Activated CD4-positive, alpha-beta T cell treated with anti-CD3 and anti-CD28 coated beads, Interleukin-2, amount 10 ng/mL, durations not matched to agents 24 days and 14 days (primary cell): ENCODE data around the gene FRMD4A. TPM values are rescaled to one million over a fixed set of nuclear protein-coding genes. Genes with fewer than 3 reads are reported as not detected.

ENCODE experiments used
- DNase-seq: peaks from one replicate; pipeline ENCODE4 v3.0.0; 2022
- H3K27ac Mint-ChIP-seq: one replicate; pipeline ENCODE4 v1.8.0; 2022; ENCODE audit warnings: mild to moderate bottlenecking, mixed read lengths
- H3K27me3 Mint-ChIP-seq: one replicate; pipeline ENCODE4 v1.8.0; 2022; ENCODE audit warnings: mixed read lengths
- H3K36me3 Mint-ChIP-seq: one replicate; pipeline ENCODE4 v1.8.0; 2022; ENCODE audit warnings: low read depth, mild to moderate bottlenecking, mixed read lengths
- H3K4me1 Mint-ChIP-seq: one replicate; pipeline ENCODE4 v1.8.0; 2021; ENCODE audit warnings: mixed read lengths
- H3K4me3 Mint-ChIP-seq: one replicate; pipeline ENCODE4 v1.8.0; 2022; ENCODE audit warnings: mild to moderate bottlenecking, moderate library complexity, mixed read lengths
- H3K9me3 Mint-ChIP-seq: one replicate; pipeline ENCODE4 v1.8.0; 2021; ENCODE audit warnings: mixed read lengths
- intact Hi-C: fragments of 100-400 bp; cut with micrococcal nuclease; formaldehyde crosslinking; loops from one replicate; pipeline ENCODE4 v1.15.1; 2023
- total RNA-seq: library from RNA; stranded (reverse); gene quantifications from 2 replicates; pipeline ENCODE4 v1.2.3, GENCODE V29; 2022

The FRMD4A gene
- total RNA-seq, 1 donor from 2014 or later = 0.98 TPM

DNA sequence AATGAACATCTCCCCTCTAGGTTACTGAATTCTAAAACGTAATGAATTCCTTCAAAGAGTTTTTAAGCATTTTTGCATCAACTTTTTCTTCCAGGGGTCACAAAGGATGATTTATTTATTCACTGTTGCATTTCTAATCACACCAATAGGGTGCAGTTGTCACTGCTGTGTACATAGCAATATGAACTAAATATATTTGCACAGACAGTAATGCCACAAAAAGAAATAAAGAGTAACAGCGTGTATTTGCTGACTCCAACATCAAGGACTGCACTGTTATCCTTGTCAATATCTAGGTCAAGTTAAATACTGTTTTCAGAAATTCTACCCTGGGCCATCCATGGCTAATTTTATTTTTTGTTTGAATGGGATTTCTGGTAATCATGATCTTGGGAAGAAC, 138.0 kb downstream of the FRMD4A start:
- no peaks in the 10 kb centered on the region for H3K9me3 Mint-ChIP-seq
- no peak overlapping the region for H3K27ac Mint-ChIP-seq
- no peak for DNase-seq
- H3K4me1 Mint-ChIP-seq = no peaks in the 10 kb centered on the region
- H3K4me3 Mint-ChIP-seq = no peak overlapping the region
- intact Hi-C loops = no loop called here
- peaks cover 47% of the 10 kb centered on the region for H3K27me3 Mint-ChIP-seq
- no peaks in the 10 kb centered on the region for H3K36me3 Mint-ChIP-seq

DNA sequence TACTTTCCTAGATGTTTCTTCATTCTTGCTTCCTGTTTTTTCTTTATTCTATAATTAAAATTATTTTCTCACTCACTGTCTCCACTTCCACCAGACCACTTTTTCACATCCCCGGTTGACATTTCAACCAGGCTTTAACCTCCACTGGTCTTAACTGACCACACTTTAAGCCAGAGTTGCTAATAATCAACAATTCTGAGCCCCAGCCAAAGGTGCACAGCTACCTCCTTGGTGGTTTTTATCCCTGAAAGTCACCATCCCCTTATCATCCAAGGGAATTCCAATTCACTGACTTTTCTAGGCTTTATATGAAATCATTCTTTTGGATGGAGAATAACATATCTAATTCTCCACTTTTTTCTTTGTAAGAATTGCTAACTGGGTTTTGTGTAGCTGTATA, 138.9 kb downstream of the FRMD4A start:
- Mint-ChIP-seq H3K9me3 (no peaks in the 10 kb centered on the region), H3K27ac (no peak overlapping the region), H3K36me3 (no peaks in the 10 kb centered on the region), H3K27me3 (peaks cover 52% of the 10 kb centered on the region), H3K4me3 (no peak overlapping the region), H3K4me1 (no peaks in the 10 kb centered on the region)
- DNase-seq = no peak
- intact Hi-C loops = no loop called here

GRCh38 chr10:14191407-14191806, 139.3 kb downstream of the FRMD4A start:
- no peak for DNase-seq
- Mint-ChIP-seq H3K9me3 (no peaks in the 10 kb centered on the region), H3K4me1 (peaks cover under 1% of the 10 kb centered on the region), H3K27ac (no peak overlapping the region), H3K27me3 (peaks cover 57% of the 10 kb centered on the region), H3K4me3 (no peak overlapping the region), H3K36me3 (no peaks in the 10 kb centered on the region)
- intact Hi-C loops = no loop called here

GRCh38 chr10:14190702-14191101, 140.0 kb downstream of the FRMD4A start:
- intact Hi-C loops = no loop called here
- Mint-ChIP-seq H3K4me1 (peaks cover 6% of the 10 kb centered on the region), H3K4me3 (no peak overlapping the region), H3K27me3 (peaks cover 56% of the 10 kb centered on the region), H3K27ac (no peak overlapping the region), H3K9me3 (peaks cover 1% of the 10 kb centered on the region), H3K36me3 (no peaks in the 10 kb centered on the region)
- DNase-seq = no peak

GRCh38 chr10:14186245-14186644, 144.5 kb downstream of the FRMD4A start:
- Mint-ChIP-seq H3K27ac (peak overlapping the region; percentile 5), H3K4me3 (no peak overlapping the region), H3K36me3 (no peaks in the 10 kb centered on the region), H3K4me1 (peaks cover 19% of the 10 kb centered on the region), H3K9me3 (peaks cover 8% of the 10 kb centered on the region), H3K27me3 (peaks cover 54% of the 10 kb centered on the region)
- intact Hi-C loops = loop anchor here (5.0 to 10.0 kb wide), 3 partner anchors 199 to 766 kb away; partner anchors contain the start of gene DCLRE1C
- peak; percentile 57 for DNase-seq

DNA sequence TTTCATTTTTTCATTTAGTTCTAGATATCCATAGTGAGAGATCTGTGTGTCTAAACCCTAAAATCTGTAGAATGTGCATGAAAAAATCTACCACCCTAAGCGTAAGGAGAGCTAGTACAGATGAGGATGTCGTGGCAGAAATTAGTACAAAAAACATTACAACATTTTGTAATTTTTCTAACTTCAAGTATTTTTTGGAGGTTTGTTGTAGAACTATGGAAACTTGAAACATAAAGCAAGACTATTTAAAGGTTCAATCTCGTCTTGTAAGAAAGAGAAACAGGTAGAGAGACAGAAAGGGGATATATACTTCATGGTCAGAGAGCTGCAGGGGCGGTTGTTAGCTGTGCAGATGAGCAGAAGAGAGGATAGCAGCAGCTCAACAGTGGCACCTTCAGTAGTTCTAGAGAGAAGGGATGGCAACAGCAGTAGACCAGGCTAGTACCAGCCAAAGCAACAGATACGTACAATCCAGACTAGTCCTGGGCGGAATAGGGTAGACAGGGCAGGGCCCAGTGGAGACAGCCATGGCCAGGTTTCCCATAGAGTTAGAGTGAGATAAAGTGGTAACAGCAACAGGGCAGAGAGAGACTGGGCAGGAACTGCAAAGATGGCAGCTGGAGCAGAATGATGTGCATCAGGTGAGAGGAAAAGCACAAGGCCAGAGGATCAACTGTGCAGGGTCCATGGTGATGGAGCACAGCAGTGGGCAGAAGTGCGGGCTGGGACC, 145.2 kb downstream of the FRMD4A start:
- Mint-ChIP-seq H3K9me3 (peaks cover 8% of the 10 kb centered on the region), H3K27ac (peak overlapping the region; percentile 92), H3K27me3 (peaks cover 58% of the 10 kb centered on the region), H3K36me3 (no peaks in the 10 kb centered on the region), H3K4me1 (peaks cover 19% of the 10 kb centered on the region), H3K4me3 (peak overlapping the region; percentile 62)
- intact Hi-C loops = loop anchor here (2.0 to 10.0 kb wide), 5 partner anchors 177 to 767 kb away; partner anchors contain the start of gene DCLRE1C
- peak; percentile 84 for DNase-seq

- Mint-ChIP-seq H3K36me3 (no peaks in the 10 kb centered on the region), H3K4me1 (peaks cover 19% of the 10 kb centered on the region), H3K9me3 (peaks cover 8% of the 10 kb centered on the region), H3K27me3 (peaks cover 64% of the 10 kb centered on the region), H3K4me3 (peak overlapping the region; percentile 62), H3K27ac (peak overlapping the region; percentile 92)
- peak; percentile 86 for DNase-seq
- intact Hi-C loops = loop anchor here (2.0 to 10.0 kb wide), 5 partner anchors 176 to 767 kb away; partner anchors contain the start of gene DCLRE1C
These were observed 145.8 kb downstream of the FRMD4A start for GRCh38 chr10:14184841-14185315.

DNA sequence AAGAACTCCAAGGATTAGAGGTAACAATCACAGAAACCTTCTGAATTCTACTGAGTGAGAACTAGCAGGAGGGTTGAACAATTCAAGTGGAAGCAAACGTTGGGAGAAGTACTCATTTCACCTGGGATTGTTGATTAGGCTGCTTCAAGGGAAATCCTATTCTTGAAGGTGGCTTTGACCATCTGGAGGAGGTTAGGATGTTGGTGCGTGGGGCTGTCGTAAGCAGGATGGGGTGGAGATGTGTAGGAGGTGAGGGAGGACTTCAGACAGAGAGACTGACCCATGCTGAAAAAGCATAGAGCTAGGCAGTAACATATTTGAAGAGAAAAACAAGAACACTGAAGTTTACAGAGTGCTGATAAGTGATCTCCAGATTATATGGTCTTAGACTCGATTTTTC, 147.9 kb downstream of the FRMD4A start:
- Mint-ChIP-seq H3K36me3 (no peaks in the 10 kb centered on the region), H3K4me3 (no peak overlapping the region), H3K9me3 (peaks cover 8% of the 10 kb centered on the region), H3K27me3 (peaks cover 66% of the 10 kb centered on the region), H3K4me1 (peaks cover 19% of the 10 kb centered on the region), H3K27ac (no peak overlapping the region)
- intact Hi-C loops = loop anchor here (10.0 kb wide), 2 partner anchors 202 to 482 kb away; no protein-coding TSS in a partner anchor
- DNase-seq = no peak

- H3K27ac Mint-ChIP-seq = no peak overlapping the region
- intact Hi-C loops = loop anchor here (10.0 kb wide), 2 partner anchors 203 to 483 kb away; no protein-coding TSS in a partner anchor
- H3K4me3 Mint-ChIP-seq = no peak overlapping the region
- peaks cover 8% of the 10 kb centered on the region for H3K9me3 Mint-ChIP-seq
- no peaks in the 10 kb centered on the region for H3K36me3 Mint-ChIP-seq
- peaks cover 65% of the 10 kb centered on the region for H3K27me3 Mint-ChIP-seq
- DNase-seq = no peak
- peaks cover 19% of the 10 kb centered on the region for H3K4me1 Mint-ChIP-seq
These were observed 149.2 kb downstream of the FRMD4A start for GRCh38 chr10:14181567-14181936.

GRCh38 chr10:14180911-14181566, 149.7 kb downstream of the FRMD4A start:
- H3K9me3 Mint-ChIP-seq = peaks cover 8% of the 10 kb centered on the region
- peaks cover 63% of the 10 kb centered on the region for H3K27me3 Mint-ChIP-seq
- no peak overlapping the region for H3K4me3 Mint-ChIP-seq
- H3K27ac Mint-ChIP-seq = no peak overlapping the region
- no peak for DNase-seq
- intact Hi-C loops = loop anchor here (10.0 kb wide), 2 partner anchors 204 to 484 kb away; no protein-coding TSS in a partner anchor
- H3K4me1 Mint-ChIP-seq = peaks cover 15% of the 10 kb centered on the region
- no peaks in the 10 kb centered on the region for H3K36me3 Mint-ChIP-seq

DNA sequence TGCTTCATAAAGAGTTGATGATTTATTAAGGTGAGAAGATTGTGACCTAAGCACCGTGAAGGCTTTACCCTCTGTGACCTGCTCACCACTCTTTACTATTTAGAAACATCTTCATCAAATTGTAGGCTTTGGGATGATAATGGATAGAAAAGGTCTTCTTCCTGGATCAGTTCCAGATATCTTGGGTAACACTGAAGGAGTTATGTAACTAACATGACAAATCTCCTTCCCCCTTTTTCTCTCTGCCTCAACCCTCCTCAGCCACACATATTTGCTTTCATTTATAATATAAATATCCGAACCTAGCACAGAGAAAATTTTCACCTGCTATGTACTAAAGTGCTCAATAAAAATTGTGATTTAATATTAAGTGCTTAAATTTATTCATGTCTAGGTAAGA, 151.5 kb downstream of the FRMD4A start:
- peaks cover 73% of the 10 kb centered on the region for H3K27me3 Mint-ChIP-seq
- no peaks in the 10 kb centered on the region for H3K9me3 Mint-ChIP-seq
- intact Hi-C loops = no loop called here
- no peak for DNase-seq
- peaks cover 2% of the 10 kb centered on the region for H3K4me1 Mint-ChIP-seq
- H3K4me3 Mint-ChIP-seq = no peak overlapping the region
- no peak overlapping the region for H3K27ac Mint-ChIP-seq
- no peaks in the 10 kb centered on the region for H3K36me3 Mint-ChIP-seq

DNA sequence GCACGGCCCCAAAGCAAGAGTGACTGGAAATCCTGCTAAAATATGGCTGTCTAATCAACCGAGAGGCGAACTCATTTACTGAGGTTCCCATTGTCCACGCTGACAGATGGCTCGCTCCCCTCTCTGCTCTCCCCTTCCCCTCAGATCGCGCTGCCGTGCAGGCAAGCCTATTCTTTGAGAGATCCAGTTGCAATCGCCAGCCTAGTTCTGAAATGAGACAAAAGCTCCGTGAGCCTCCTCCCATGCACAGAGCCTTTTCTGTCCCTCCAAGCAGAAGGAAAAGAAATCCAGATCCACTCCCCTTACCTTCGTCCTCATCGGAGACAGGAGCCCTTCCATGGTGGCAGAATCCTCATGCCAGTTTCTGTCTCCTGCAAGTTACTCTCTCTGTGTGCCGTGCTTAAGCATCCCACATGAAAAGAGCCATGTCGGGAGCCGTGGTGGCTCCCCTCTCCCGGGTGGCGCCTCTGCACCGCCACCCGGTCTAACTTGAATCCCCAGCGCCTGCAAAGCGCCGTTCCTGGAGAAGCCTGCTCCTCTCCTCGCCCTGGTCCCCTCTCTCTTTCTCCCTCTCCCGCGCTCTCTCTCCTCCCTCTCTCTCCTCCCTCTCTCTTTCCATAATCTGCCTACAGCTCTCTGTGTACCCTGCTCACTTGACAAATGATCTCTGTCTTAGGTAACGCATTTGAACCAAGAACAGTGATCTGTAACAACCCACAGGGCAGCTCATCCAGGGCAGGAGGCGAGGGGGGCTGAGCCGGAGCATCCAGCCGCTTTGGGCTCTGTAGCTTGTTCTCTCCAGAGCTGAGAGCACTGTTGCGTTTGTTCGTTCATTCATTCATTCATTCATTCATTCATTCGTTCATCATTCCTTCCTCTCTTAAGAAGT, 156.8 kb downstream of the FRMD4A start:
- intact Hi-C loops = no loop called here
- DNase-seq = peak; percentile 63
- Mint-ChIP-seq H3K9me3 (no peaks in the 10 kb centered on the region), H3K4me3 (peak overlapping the region; percentile 78), H3K27ac (no peak overlapping the region), H3K27me3 (peaks cover 70% of the 10 kb centered on the region), H3K4me1 (peaks cover 10% of the 10 kb centered on the region), H3K36me3 (no peaks in the 10 kb centered on the region)

- Mint-ChIP-seq H3K27me3 (peaks cover 71% of the 10 kb centered on the region), H3K4me3 (peak overlapping the region; percentile 78), H3K4me1 (peaks cover 10% of the 10 kb centered on the region), H3K9me3 (no peaks in the 10 kb centered on the region), H3K36me3 (no peaks in the 10 kb centered on the region), H3K27ac (no peak overlapping the region)
- intact Hi-C loops = no loop called here
- DNase-seq = no peak
These were observed 157.4 kb downstream of the FRMD4A start for GRCh38 chr10:14173391-14173705.
